Endothelial cell of umbilical vein (primary cell): ENCODE data around the gene DCC. TPM values are rescaled to one million over a fixed set of nuclear protein-coding genes. Genes with fewer than 3 reads are reported as not detected.

Experiments used
- BruUV-seq: library from RNA; stranded (reverse); fragments of 400-500 nt; replicated peaks from 2 replicates; lab custom pipeline; 2021; lab: Mats Ljungman, UMichigan
- CTCF ChIA-PET: fragments of 300-600, 350-600 bp; sonication (Branson Sonifier 250); formaldehyde crosslinking; loops from one replicate; lab custom pipeline; 2021; ENCODE audit warnings: antibody characterized with exemption, inconsistent platforms; lab: Charles Lee
- POLR2A ChIA-PET: fragments of 300-600, 350-600 bp; sonication (Branson Sonifier 250); formaldehyde crosslinking; loops from one replicate; lab custom pipeline; 2021; ENCODE audit warnings: antibody characterized with exemption, inconsistent platforms; lab: Charles Lee
- DNase-seq: peaks from one replicate; pipeline ENCODE4 v3.0.0-alpha.2; 2011; ENCODE audit warnings: low read depth, low spot score
- FAIRE-seq: peaks from 2 replicates; lab custom pipeline; 2011; peaks lifted over from hg19 to GRCh38; lab: Jason Lieb, UNC
- H2AFZ ChIP-seq: 2 replicates; pipeline ENCODE4 v1.6.0; 2012; ENCODE audit warnings: low read depth, low read length, control low read depth, inconsistent platforms
- H3K27ac ChIP-seq: 2 replicates; pipeline ENCODE4 v1.5.1; 2011; ENCODE audit warnings: low read depth, mild to moderate bottlenecking, control low read depth, low read length, moderate library complexity; ENCODE audit not compliant: insufficient read depth
- H3K27me3 ChIP-seq, 2 experiments: 2 replicates each; pipeline versions ENCODE4 v1.6.0 to v1.6.1; 2011; ENCODE audit warnings: low read length in 2 of 2, mixed read lengths in 1 of 2; ENCODE audit not compliant: control insufficient read depth in 2 of 2, insufficient read depth in 2 of 2
- H3K36me3 ChIP-seq, 2 experiments: 2 replicates in 1 of 2; 3 replicates in 1 of 2; pipeline ENCODE4 v1.5.1; 2011; ENCODE audit warnings: low read length in 2 of 2, mild to moderate bottlenecking in 1 of 2, moderate library complexity in 1 of 2; ENCODE audit not compliant: control insufficient read depth in 2 of 2, insufficient read depth in 2 of 2; ENCODE audit errors: extremely low read depth in 1 of 2
- H3K4me1 ChIP-seq: 3 replicates; pipeline ENCODE4 v1.5.1; 2011; ENCODE audit warnings: mild to moderate bottlenecking, low read length; ENCODE audit not compliant: control insufficient read depth, insufficient read depth; ENCODE audit errors: extremely low read depth
- H3K4me2 ChIP-seq: 2 replicates; pipeline ENCODE4 v1.6.1; 2011; ENCODE audit warnings: low read length, control low read depth, mixed read lengths; ENCODE audit not compliant: insufficient read depth
- H3K4me3 ChIP-seq, 3 experiments: fragments of 200-600 bp in 1 of 3; sonication (generic), shearing (Covaris generic) in 1 of 3; replicated peaks in 1 of 3; 2 replicates each; pipeline ENCODE4 v1.5.1; 2011 to 2016; ENCODE audit warnings: control low read depth in 3 of 3, low read length in 3 of 3, mild to moderate bottlenecking in 2 of 3, inconsistent platforms in 1 of 3, low read depth in 1 of 3, moderate library complexity in 1 of 3; ENCODE audit not compliant: insufficient read depth in 1 of 3
- H3K79me2 ChIP-seq: 2 replicates; pipeline ENCODE4 v1.6.0; 2012; ENCODE audit warnings: low read length, inconsistent platforms; ENCODE audit not compliant: control insufficient read depth, insufficient read depth
- H3K9ac ChIP-seq: replicated peaks from 2 replicates; pipeline ENCODE3; 2011; ENCODE audit warnings: low read length, control low read depth; ENCODE audit not compliant: insufficient read depth; ENCODE audit errors: extremely low read depth
- H3K9me1 ChIP-seq: replicated peaks from 3 replicates; pipeline ENCODE4 v1.6.0; 2011; ENCODE audit warnings: mild to moderate bottlenecking, low read length; ENCODE audit not compliant: control insufficient read depth, insufficient read depth; ENCODE audit errors: extremely low read depth
- H3K9me3 ChIP-seq: replicated peaks from 2 replicates; pipeline ENCODE4 v1.5.1; 2012; ENCODE audit warnings: low read length, inconsistent platforms; ENCODE audit not compliant: control insufficient read depth, insufficient read depth
- H4K20me1 ChIP-seq: replicated peaks from 2 replicates; pipeline ENCODE3; 2011; ENCODE audit warnings: mild to moderate bottlenecking, low read length; ENCODE audit not compliant: control insufficient read depth, insufficient read depth; ENCODE audit errors: extremely low read depth
- CTCF ChIP-seq, 2 donors: IDR thresholded peaks; 1 replicate in 1 of 2; 2 replicates in 1 of 2; pipeline ENCODE4 v1.5.1; 2011; ENCODE audit warnings: low read length in 2 of 2, mild to moderate bottlenecking in 2 of 2, moderate library complexity in 2 of 2, control low read depth in 1 of 2, inconsistent platforms in 1 of 2, low read depth in 1 of 2; ENCODE audit not compliant: insufficient read depth in 1 of 2; ENCODE audit errors: extremely low read depth in 1 of 2
- EZH2 ChIP-seq: IDR thresholded peaks from 2 replicates; pipeline ENCODE4 v1.6.1; 2012; ENCODE audit warnings: borderline replicate concordance, low read depth, mild to moderate bottlenecking, moderate library complexity, low read length, inconsistent platforms; ENCODE audit not compliant: severe bottlenecking
- FOS ChIP-seq: IDR thresholded peaks from 2 replicates; pipeline ENCODE4 v1.6.1; 2011; ENCODE audit warnings: mild to moderate bottlenecking, low read length, moderate library complexity, borderline replicate concordance; ENCODE audit not compliant: insufficient read depth
- GATA2 ChIP-seq: IDR thresholded peaks from 2 replicates; pipeline ENCODE4 v1.7.0; 2011; ENCODE audit warnings: low read depth, mild to moderate bottlenecking, moderate library complexity, mixed read lengths, low read length; ENCODE audit not compliant: insufficient read length, insufficient read depth
- JUN ChIP-seq: IDR thresholded peaks from 2 replicates; pipeline ENCODE4 v1.6.1; 2011; ENCODE audit warnings: borderline replicate concordance, low read depth; ENCODE audit not compliant: insufficient read length, insufficient read depth
- MAX ChIP-seq: IDR thresholded peaks from 2 replicates; pipeline ENCODE4 v1.6.1; 2011; ENCODE audit not compliant: insufficient read depth, insufficient read length
- MYC ChIP-seq: IDR thresholded peaks from one replicate; pipeline ENCODE4 v1.6.1; 2011; ENCODE audit warnings: mild to moderate bottlenecking, low read depth, low read length
- POLR2A ChIP-seq: IDR thresholded peaks from 2 replicates; pipeline ENCODE4 v1.6.1; 2012; ENCODE audit warnings: low read depth, mild to moderate bottlenecking, control low read depth, low read length
- POLR2AphosphoS5 ChIP-seq: IDR thresholded peaks from 2 replicates; pipeline ENCODE4 v1.6.1; 2012; ENCODE audit warnings: low read depth, mild to moderate bottlenecking, control low read depth, low read length, moderate library complexity; ENCODE audit not compliant: insufficient read depth
- dilution Hi-C: fragments of 300-500 bp; cut with MboI; formaldehyde crosslinking; loops from one replicate; pipeline ENCODE4 v1.15.0; 2019; ENCODE audit warnings: low sequenced_read_pairs; ENCODE audit not compliant: extremely low pct_ligation_motif_present
- intact Hi-C: fragments of 100-400 bp; cut with micrococcal nuclease; formaldehyde crosslinking; loops from one replicate; pipeline ENCODE4 v1.10.0; 2022
- polyA plus RNA-seq, 4 experiments: library from polyadenylated mRNA; depleted of rRNA in 3 of 4; stranded (reverse) in 3 of 4; unstranded in 1 of 4; fragments of >200 nt; gene quantifications; 2 replicates each; pipeline versions ENCODE4 v1.2.1 to v1.2.3, GENCODE V29; 2011 to 2012; ENCODE audit warnings: missing spikeins in 1 of 4
- total RNA-seq: library from RNA; stranded (reverse); gene quantifications from 2 replicates; pipeline ENCODE4 v1.2.3, GENCODE V29; 2021

DCC gene
- total and polyA plus RNA-seq, 2 donors (not counting 3 experiments of a cell fraction or from before 2014, with no cell fraction given), result not detected

DNA sequence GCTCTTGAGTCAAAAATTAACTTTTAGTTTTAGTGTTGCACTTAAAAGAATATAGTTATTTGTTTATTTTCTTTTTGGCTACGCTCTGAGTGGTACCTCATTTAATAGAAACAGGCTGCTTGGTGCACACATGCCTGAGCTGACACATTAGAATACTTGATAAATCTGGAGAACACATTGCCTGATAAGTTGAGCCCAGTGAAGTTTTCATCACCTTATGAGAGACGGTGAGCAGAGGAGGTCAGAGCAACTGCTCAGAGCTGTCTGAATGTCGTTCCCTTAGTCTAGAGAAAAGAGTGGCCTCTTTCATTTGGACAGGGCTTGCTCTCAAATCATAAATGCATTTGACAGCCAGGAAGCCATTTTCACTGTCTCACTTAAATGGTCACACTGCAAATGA is 1168.5 kb downstream of the DCC start:
- Histone ChIP-seq H3K9me1 (no peaks in the 10 kb centered on the region), H3K4me1 (no peaks in the 10 kb centered on the region), H2AFZ (no peak overlapping the region), H3K27ac (no peak overlapping the region), H3K27me3 (no peaks in the 10 kb centered on the region), H3K4me2 (no peak overlapping the region), H3K9me3 (no peaks in the 10 kb centered on the region), H3K9ac (no peak overlapping the region), H3K36me3 (no peaks in the 10 kb centered on the region), H3K79me2 (no peaks in the 10 kb centered on the region), H3K4me3 (no peak overlapping the region), H4K20me1 (no peaks in the 10 kb centered on the region)
- BruUV-seq, result no TSS peak
- no peak for TF ChIP-seq FOS
- TF ChIP-seq POLR2AphosphoS5, result no peak
- TF ChIP-seq JUN, result no peak
- no peak for TF ChIP-seq POLR2A
- no peak for TF ChIP-seq GATA2
- TF ChIP-seq EZH2, result no peak
- TF ChIP-seq MYC, result no peak
- TF ChIP-seq MAX, result no peak
- TF ChIP-seq CTCF (IDR thresholded peaks at IDR 0.05; ENCODE audit: extremely low read depth in 1 of 2, insufficient read depth in 1 of 2, low read depth in 1 of 2, low read length in 2 of 2), result no peak
- POLR2A ChIA-PET, result no interaction called here
- DNase-seq (no peak), FAIRE-seq (no peak)
- intact Hi-C loops, result no loop called here
- dilution Hi-C loops, result no loop called here
- CTCF ChIA-PET, result no interaction called here
